PC-9 (cell line): ENCODE measurements around the gene SLC6A17. TPM values are rescaled to one million over a fixed set of nuclear protein-coding genes. Genes with fewer than 3 reads are reported as not detected.

Experiments
- BruUV-seq: library from RNA; stranded (reverse); fragments of 400-500 nt; replicated peaks from 2 replicates; lab custom pipeline; 2021; lab: Mats Ljungman, UMichigan
- CTCF ChIA-PET: fragments of 300-600 bp; sonication (Branson Sonifier 250); formaldehyde crosslinking; loops from one replicate; lab custom pipeline; 2022; ENCODE audit warnings: antibody characterized with exemption; lab: Charles Lee
- POLR2A ChIA-PET: fragments of 300-600 bp; sonication (Branson Sonifier 250); formaldehyde crosslinking; loops from one replicate; lab custom pipeline; 2022; ENCODE audit warnings: antibody characterized with exemption; ENCODE audit not compliant: unreplicated experiment; lab: Charles Lee
- DNase-seq, 2 experiments: peaks; one replicate each; pipeline versions ENCODE4 v3.0.0 to v3.0.0-alpha.2; 2015 to 2022; ENCODE audit warnings: mixed read lengths in 1 of 2
- H2AFZ ChIP-seq: fragments of 200-600 bp; sonication (generic); 2 replicates; pipeline ENCODE4 v1.8.1; 2017; ENCODE audit warnings: antibody characterized with exemption
- H3F3A ChIP-seq: fragments of 200-600 bp; sonication (generic); 2 replicates; pipeline ENCODE4 v1.8.1; 2017; ENCODE audit warnings: antibody characterized with exemption, mild to moderate bottlenecking, low read depth; ENCODE audit not compliant: insufficient read depth
- H3K27ac ChIP-seq: fragments of 200-600 bp; sonication (generic); 2 replicates; pipeline ENCODE4 v1.6.1; 2016; ENCODE audit warnings: mixed run types
- H3K27me3 ChIP-seq: fragments of 200-600 bp; sonication (generic); 2 replicates; pipeline ENCODE4 v1.6.1; 2016; ENCODE audit warnings: low read depth, mixed run types; ENCODE audit not compliant: insufficient read depth
- H3K36me3 ChIP-seq: fragments of 200-600 bp; sonication (generic); 2 replicates; pipeline ENCODE4 v1.6.1; 2016; ENCODE audit warnings: low read depth, mixed run types
- H3K4me1 ChIP-seq: fragments of 200-600 bp; sonication (generic); replicated peaks from 2 replicates; pipeline ENCODE4 v1.6.1; 2016; ENCODE audit warnings: mixed run types; ENCODE audit not compliant: insufficient read depth
- H3K4me2 ChIP-seq: fragments of 200-600 bp; sonication (generic); 2 replicates; pipeline ENCODE4 v1.6.1; 2017; ENCODE audit warnings: mixed run types
- H3K4me3 ChIP-seq: fragments of 200-600 bp; sonication (generic); 2 replicates; pipeline ENCODE4 v1.6.1; 2016; ENCODE audit warnings: mixed run types
- H3K79me2 ChIP-seq: fragments of 200-600 bp; sonication (generic); 2 replicates; pipeline ENCODE4 v1.6.1; 2017; ENCODE audit warnings: low read depth, mixed run types
- H3K9me2 ChIP-seq: fragments of 200-600 bp; sonication (generic); 2 replicates; pipeline ENCODE4 v1.8.1; 2017; ENCODE audit warnings: mild to moderate bottlenecking; ENCODE audit not compliant: insufficient read depth
- H3K9me3 ChIP-seq: fragments of 200-600 bp; sonication (generic); 2 replicates; pipeline ENCODE4 v1.8.1; 2016; ENCODE audit warnings: low read depth; ENCODE audit not compliant: insufficient read depth
- H4K20me1 ChIP-seq: fragments of 200-600 bp; sonication (generic); 2 replicates; pipeline ENCODE4 v1.8.1; 2017; ENCODE audit not compliant: insufficient read depth
- CTCF ChIP-seq: fragments of 200-600 bp; sonication (generic); conservative IDR thresholded peaks from 2 replicates; pipeline ENCODE4 v1.6.1; 2017; ENCODE audit warnings: mixed run types, antibody characterized with exemption, mild to moderate bottlenecking, moderate library complexity
- EZH2 ChIP-seq: fragments of 200-600 bp; sonication (generic); IDR thresholded peaks from 2 replicates; pipeline ENCODE4 v1.8.0; 2017; ENCODE audit warnings: antibody characterized with exemption, low read depth
- intact Hi-C: fragments of 100-400 bp; cut with micrococcal nuclease; formaldehyde crosslinking; loops from one replicate; pipeline ENCODE4 v1.10.0; 2022; ENCODE audit not compliant: unreplicated experiment
- total RNA-seq: library from RNA; stranded (reverse); gene quantifications from 2 replicates; pipeline ENCODE4 v1.2.3, GENCODE V29; 2021

The SLC6A17 gene
- total RNA-seq, 1 experiment from 2014 or later = 4.5 TPM

GRCh38 chr1:110210604-110211495 lies 60.6 kb downstream of the SLC6A17 start:
- CTCF ChIA-PET = interaction anchor here (0.7 kb wide), 2 partner anchors 258 to 649 kb away, joined by 3 to 13 read pairs; no protein-coding TSS in a partner anchor
- Histone ChIP-seq H3K9me3 (no peaks in the 10 kb centered on the region), H2AFZ (peak overlapping the region; percentile 83), H4K20me1 (peaks cover 13% of the 10 kb centered on the region; the same call in 1 of the 2 replicates), H3K27ac (no peak overlapping the region), H3K9me2 (no peaks in the 10 kb centered on the region), H3K79me2 (peaks cover 24% of the 10 kb centered on the region), H3K36me3 (no peaks in the 10 kb centered on the region), H3K4me2 (peak overlapping the region; percentile 87), H3K27me3 (no peaks in the 10 kb centered on the region), H3K4me1 (peaks cover 50% of the 10 kb centered on the region), H3K4me3 (peak overlapping the region; percentile 65), H3F3A (peaks cover 35% of the 10 kb centered on the region)
- BruUV-seq = no TSS peak
- POLR2A ChIA-PET = no interaction called here
- DNase-seq = peak in 1 of 2 experiments; percentile 38
- TF ChIP-seq EZH2 = no peak
- no peak for TF ChIP-seq CTCF
- intact Hi-C loops = no loop called here

- Histone ChIP-seq H3K27ac (no peak overlapping the region), H3K9me2 (no peaks in the 10 kb centered on the region), H3K4me2 (peak overlapping the region; percentile 87), H3K4me3 (peak overlapping the region; percentile 65), H3K4me1 (peaks cover 56% of the 10 kb centered on the region), H3K27me3 (no peaks in the 10 kb centered on the region), H4K20me1 (peaks cover 13% of the 10 kb centered on the region; the same call in 1 of the 2 replicates), H3K79me2 (peaks cover 24% of the 10 kb centered on the region), H2AFZ (peak overlapping the region; percentile 83), H3F3A (peaks cover 35% of the 10 kb centered on the region), H3K36me3 (no peaks in the 10 kb centered on the region; the same call in 1 of the 2 replicates), H3K9me3 (no peaks in the 10 kb centered on the region)
- CTCF ChIA-PET = interaction anchor here (0.7 kb wide), 2 partner anchors 257 to 648 kb away, joined by 3 to 13 read pairs; no protein-coding TSS in a partner anchor
- DNase-seq = no peak
- TF ChIP-seq EZH2 (no peak), CTCF (no peak)
- POLR2A ChIA-PET = no interaction called here
- intact Hi-C loops = no loop called here
- TSS peak; percentile 41 for BruUV-seq
These were observed 61.3 kb downstream of the SLC6A17 start for GRCh38 chr1:110211496-110212168.
